ENCODE data around the gene NTSR1. TPM values are rescaled to one million over a fixed set of nuclear protein-coding genes. Genes with fewer than 3 reads are reported as not detected.

NTSR1 gene
- total RNA-seq, 2 experiments from 2014 or later, result 0.55 to 0.56 TPM

- Mint-ChIP-seq H3K4me3 (no peak overlapping the region), H3K27ac (no peak overlapping the region), H3K36me3 (ENCODE audit: low read depth) (no peaks in the 10 kb centered on the region), H3K27me3 (no peaks in the 10 kb centered on the region), H3K4me1 (ENCODE audit: low read depth) (no peaks in the 10 kb centered on the region), H3K9me3 (no peaks in the 10 kb centered on the region)
- ChIA-PET CTCF (interaction anchor here (0.7 to 1.0 kb wide), 2 partner anchors 71 to 140 kb away, joined by 3 read pairs; no protein-coding TSS in a partner anchor), POLR2A (interaction anchor here (0.9 to 1.2 kb wide), 3 partner anchors 123 to 128 kb away, joined by 3 to 4 read pairs (median 3); partner anchors contain the start of gene MRGBP)
- Histone ChIP-seq H3K27me3 (ENCODE audit: control insufficient read depth in 1 of 2, insufficient read depth in 2 of 2, low read length in 2 of 2) (no peaks in the 10 kb centered on the region), H3K4me3 (ENCODE audit: low read length) (no peak overlapping the region), H3K9me3 (ENCODE audit: control insufficient read depth in 1 of 2, insufficient read depth in 1 of 2, low read length in 2 of 2) (no peaks in the 10 kb centered on the region), H3K4me1 (ENCODE audit: insufficient read depth, low read length) (no peaks in the 10 kb centered on the region), H3K27ac (ENCODE audit: low read depth in 1 of 2, low read length in 2 of 2) (no peak overlapping the region), H3K36me3 (ENCODE audit: insufficient read depth, low read length) (no peaks in the 10 kb centered on the region)
- peak; percentile 52 for ATAC-seq (ENCODE audit: poor library complexity)
- intact Hi-C loops (cut with DNase I, micrococcal nuclease), result loop anchor here (1.0 to 5.0 kb wide), 4 partner anchors 123 to 339 kb away; partner anchors contain the start of gene BHLHE23 (in 1 of the 2)
- peak in 11 of 14 experiments; percentile 24 to 72 (median 42) for DNase-seq
- TF ChIP-seq CTCF (IDR thresholded peaks at IDR 0.05), result peak; percentile 83
Measured at GRCh38 chr20:62668441-62669027, 40.1 kb upstream of the NTSR1 start.

- intact Hi-C loops (cut with DNase I, micrococcal nuclease), result loop anchor here (5.0 kb wide), 2 partner anchors 167 to 338 kb away; partner anchors contain the start of gene BHLHE23 (in 1 of the 2)
- no peaks in the 10 kb centered on the region for H3K36me3 ChIP-seq (ENCODE audit: insufficient read depth, low read length)
- DNase-seq (no peak), ATAC-seq (ENCODE audit: poor library complexity) (no peak)
- Mint-ChIP-seq H3K4me1 (ENCODE audit: low read depth) (no peaks in the 10 kb centered on the region), H3K4me3 (no peak overlapping the region), H3K36me3 (ENCODE audit: low read depth) (no peaks in the 10 kb centered on the region), H3K9me3 (no peaks in the 10 kb centered on the region), H3K27me3 (no peaks in the 10 kb centered on the region), H3K27ac (no peak overlapping the region)
- ChIA-PET CTCF (interaction anchor here (1.0 kb wide), 1 partner anchor 139 kb away, joined by 3 read pairs; no protein-coding TSS in a partner anchor), POLR2A (interaction anchor here (0.5 to 1.2 kb wide), 4 partner anchors 71 to 127 kb away, joined by 3 to 4 read pairs (median 4); partner anchors contain the start of gene MRGBP)
- no peaks in the 10 kb centered on the region for H3K4me1 ChIP-seq (ENCODE audit: insufficient read depth, low read length)
- no peak for TF ChIP-seq CTCF (IDR thresholded peaks at IDR 0.05)
- H3K27ac ChIP-seq (ENCODE audit: low read depth in 1 of 2, low read length in 2 of 2), result no peak overlapping the region
- H3K27me3 ChIP-seq (ENCODE audit: control insufficient read depth in 1 of 2, insufficient read depth in 2 of 2, low read length in 2 of 2), result no peaks in the 10 kb centered on the region
- no peaks in the 10 kb centered on the region for H3K9me3 ChIP-seq (ENCODE audit: control insufficient read depth in 1 of 2, insufficient read depth in 1 of 2, low read length in 2 of 2)
- no peak overlapping the region for H3K4me3 ChIP-seq (ENCODE audit: low read length)
Measured at GRCh38 chr20:62669249-62669648, 39.4 kb upstream of the NTSR1 start.

GRCh38 chr20:62670156-62670555, 38.5 kb upstream of the NTSR1 start:
- Mint-ChIP-seq H3K36me3 (ENCODE audit: low read depth) (no peaks in the 10 kb centered on the region), H3K27me3 (no peaks in the 10 kb centered on the region), H3K4me1 (ENCODE audit: low read depth) (no peaks in the 10 kb centered on the region), H3K4me3 (no peak overlapping the region), H3K27ac (no peak overlapping the region), H3K9me3 (no peaks in the 10 kb centered on the region)
- no peaks in the 10 kb centered on the region for H3K4me1 ChIP-seq (ENCODE audit: insufficient read depth, low read length)
- DNase-seq (no peak), ATAC-seq (ENCODE audit: poor library complexity) (no peak)
- no peak overlapping the region for H3K4me3 ChIP-seq (ENCODE audit: low read length)
- CTCF ChIA-PET, result no interaction called here
- no peak for TF ChIP-seq CTCF (IDR thresholded peaks at IDR 0.05)
- H3K27me3 ChIP-seq (ENCODE audit: control insufficient read depth in 1 of 2, insufficient read depth in 2 of 2, low read length in 2 of 2), result no peaks in the 10 kb centered on the region
- no peaks in the 10 kb centered on the region for H3K36me3 ChIP-seq (ENCODE audit: insufficient read depth, low read length)
- no peaks in the 10 kb centered on the region for H3K9me3 ChIP-seq (ENCODE audit: control insufficient read depth in 1 of 2, insufficient read depth in 1 of 2, low read length in 2 of 2)
- H3K27ac ChIP-seq (ENCODE audit: low read depth in 1 of 2, low read length in 2 of 2), result no peak overlapping the region
- intact Hi-C loops (cut with DNase I, micrococcal nuclease), result no loop called here
- POLR2A ChIA-PET, result no interaction called here

All from CD4-positive, alpha-beta T cell (primary cell).